GM12878 (cell line): ENCODE data around the gene SMIM22. TPM values are rescaled to one million over a fixed set of nuclear protein-coding genes. Genes with fewer than 3 reads are reported as not detected.

Source experiments
- ATAC-seq: fragments of 200-7000 bp; cut with Tn5 transposase; 3 replicates; pipeline ENCODE4 v1.9.1; 2020; ENCODE audit warnings: mild to moderate bottlenecking, moderate library complexity
- BruUV-seq: library from RNA; stranded (reverse); fragments of 400-500 nt; replicated peaks from 2 replicates; lab custom pipeline; 2021; lab: Mats Ljungman, UMichigan
- CTCF ChIA-PET: fragments of 300-600 bp; sonication (Branson Sonifier 250); formaldehyde crosslinking; extraction: SDS; loops from one replicate; lab custom pipeline; 2021; ENCODE audit warnings: inconsistent platforms; lab: Yijun Ruan, JAX
- POLR2A ChIA-PET: fragments of 350-600 bp; formaldehyde crosslinking; extraction: SDS; loops from one replicate; lab custom pipeline; 2021; ENCODE audit warnings: inconsistent platforms; lab: Charles Lee
- RAD21 ChIA-PET: fragments of 300-600 bp; sonication (Branson Sonifier 250); formaldehyde crosslinking; loops from one replicate; lab custom pipeline; 2023; ENCODE audit warnings: antibody characterized with exemption; ENCODE audit not compliant: unreplicated experiment; lab: Charles Lee
- SMC1A ChIA-PET: fragments of 300-600 bp; sonication (Branson Sonifier 250); formaldehyde crosslinking; loops from one replicate; lab custom pipeline; 2023; ENCODE audit not compliant: unreplicated experiment, uncharacterized antibody; lab: Charles Lee
- DNase-seq: peaks from one replicate; pipeline ENCODE4 v3.0.0-alpha.2; 2011; ENCODE audit warnings: low read depth, low spot score
- FAIRE-seq: peaks from 3 replicates; lab custom pipeline; 2011; peaks lifted over from hg19 to GRCh38; lab: Jason Lieb, UNC
- H2AFZ ChIP-seq: 2 replicates; pipeline ENCODE4 v1.6.0; 2011; ENCODE audit warnings: low read depth, low read length, control low read depth; ENCODE audit not compliant: control insufficient read depth
- H3K27ac ChIP-seq: 2 replicates; pipeline ENCODE4 v1.5.1; 2011; ENCODE audit warnings: control low read depth; ENCODE audit not compliant: control insufficient read depth, insufficient read depth
- H3K27me3 ChIP-seq, 2 experiments: replicated peaks in 1 of 2; 2 replicates each; pipeline versions ENCODE4 v1.6.0 to v1.6.1; 2011; ENCODE audit warnings: low read length in 1 of 2; ENCODE audit not compliant: control insufficient read depth in 2 of 2, insufficient read depth in 2 of 2
- H3K36me3 ChIP-seq, 2 experiments: 2 replicates each; pipeline ENCODE4 v1.5.1; 2011; ENCODE audit warnings: low read length in 1 of 2; ENCODE audit not compliant: control insufficient read depth in 2 of 2, insufficient read depth in 2 of 2
- H3K4me1 ChIP-seq: 2 replicates; pipeline ENCODE4 v1.6.1; 2011; ENCODE audit warnings: mild to moderate bottlenecking, low read length, moderate library complexity, mixed read lengths; ENCODE audit not compliant: control insufficient read depth, insufficient read depth
- H3K4me2 ChIP-seq: 2 replicates; pipeline ENCODE4 v1.6.0; 2011; ENCODE audit warnings: control low read depth; ENCODE audit not compliant: control insufficient read depth, insufficient read depth
- H3K4me3 ChIP-seq: fragments of 200-600 bp; sonication (generic); 2 replicates; pipeline ENCODE4 v1.5.1; 2016
- H3K79me2 ChIP-seq: 2 replicates; pipeline ENCODE4 v1.6.0; 2011; ENCODE audit warnings: low read length; ENCODE audit not compliant: control insufficient read depth, insufficient read depth
- H3K9ac ChIP-seq: 2 replicates; pipeline ENCODE4 v1.8.0; 2011; ENCODE audit warnings: low read length, control low read depth, mixed read lengths; ENCODE audit not compliant: control insufficient read depth, insufficient read depth
- H3K9me3 ChIP-seq: replicated peaks from 3 replicates; pipeline ENCODE4 v1.5.1; 2011; ENCODE audit warnings: mild to moderate bottlenecking, low read length; ENCODE audit not compliant: control insufficient read depth, insufficient read depth
- H4K20me1 ChIP-seq: 2 replicates; pipeline ENCODE4 v1.6.0; 2011; ENCODE audit not compliant: control insufficient read depth, insufficient read depth
- CHD1 ChIP-seq: IDR thresholded peaks from 2 replicates; pipeline ENCODE4 v1.6.1; 2012; ENCODE audit warnings: low read depth, low read length, improper control_type of control experiment
- JUND ChIP-seq: IDR thresholded peaks from 2 replicates; pipeline ENCODE4 v1.6.1; 2012; ENCODE audit warnings: low read depth, mild to moderate bottlenecking, low read length, improper control_type of control experiment, moderate library complexity
- KLF5 ChIP-seq: fragments of 450-650 bp; IDR thresholded peaks from 2 replicates; pipeline ENCODE4 v1.6.1; 2014; ENCODE audit warnings: mild to moderate bottlenecking; ENCODE audit not compliant: partially characterized antibody
- SMC3 ChIP-seq: IDR thresholded peaks from 2 replicates; pipeline ENCODE4 v1.6.1; 2011; ENCODE audit warnings: low read length, improper control_type of control experiment, borderline replicate concordance
- WGBS: methylation state at CpG from one replicate; pipeline ENCODE4 v1.1.6; 2016; ENCODE audit warnings: low lambda C conversion rate; ENCODE audit not compliant: insufficient replicate concordance, insufficient coverage; ENCODE audit errors: missing lambda C conversion rate; 5-methylcytosine and 5-hydroxymethylcytosine counted together
- in situ Hi-C: fragments of 300-500 bp; cut with MboI; formaldehyde crosslinking; loops from 9 replicates; pipeline ENCODE4 v1.14.3; 2018; ENCODE audit warnings: mixed read lengths
- intact Hi-C: fragments of 100-400 bp; cut with micrococcal nuclease; formaldehyde crosslinking; loops from one replicate; pipeline ENCODE4 v1.14.2; 2022; ENCODE audit not compliant: unreplicated experiment
- polyA plus RNA-seq, 11 experiments: library from polyadenylated mRNA; depleted of rRNA in 4 of 11; unstranded in 6 of 11; stranded (reverse) in 5 of 11; fragments of >200 nt; fragmentation: Nextera tagmentation in 4 of 11; fragmentation: Illumina TruSeq in 1 of 11; extraction: Ambion mirVana in 4 of 11; extraction: Trizol in 1 of 11; gene quantifications; 1 replicate in 1 of 11; 2 replicates in 10 of 11; pipeline versions ENCODE4 v1.2.1 to v1.2.3, GENCODE V29; 2011 to 2016; ENCODE audit warnings: inconsistent platforms in 2 of 11, missing spikeins in 2 of 11, low read depth in 1 of 11
- total RNA-seq, 4 experiments: library from RNA; depleted of rRNA in 3 of 4; stranded (reverse); fragments of >200 nt in 3 of 4; fragmentation: Illumina TruSeq in 1 of 4; extraction: Trizol in 1 of 4; gene quantifications; 2 replicates each; pipeline versions ENCODE4 v1.2.1 to v1.2.3, GENCODE V29; 2013 to 2021

SMIM22 gene
- total and polyA plus RNA-seq, 10 of the 15 experiments (the other 5 are each of a cell fraction or from before 2014, with no cell fraction given): 0.83 TPM; not detected in 9

DNA sequence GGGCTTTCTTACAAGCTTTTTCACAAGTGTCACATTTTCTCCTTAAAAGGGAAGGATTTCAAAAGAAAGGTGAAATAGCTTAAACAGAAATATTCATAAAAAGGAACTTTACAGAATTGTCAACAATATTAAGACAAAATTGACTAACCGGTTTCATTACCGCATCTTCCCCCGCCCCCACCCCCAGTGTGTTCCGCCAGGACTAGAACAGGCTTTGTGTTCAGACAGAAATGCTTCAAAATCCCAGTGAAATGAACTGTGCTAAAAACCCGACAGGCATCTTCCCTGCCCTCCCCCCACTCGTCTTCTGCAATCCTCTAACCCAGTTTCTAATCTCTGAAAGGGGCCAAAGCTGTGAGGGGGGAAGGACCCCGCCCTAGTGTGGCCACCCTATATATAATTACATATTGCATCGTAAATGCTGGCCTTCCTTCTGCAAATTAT is 8.3 kb downstream of the SMIM22 start:
- Histone ChIP-seq H3K27ac (no peak overlapping the region), H3K4me1 (peaks cover 20% of the 10 kb centered on the region), H3K79me2 (no peaks in the 10 kb centered on the region), H4K20me1 (no peaks in the 10 kb centered on the region), H3K27me3 (no peaks in the 10 kb centered on the region), H3K4me2 (peak overlapping the region; percentile 78), H3K9ac (no peak overlapping the region), H3K4me3 (peak overlapping the region; percentile 72; the same call in 1 of the 2 replicates), H3K36me3 (peaks cover 3 to 4% of the 10 kb centered on the region in 2 experiments), H3K9me3 (no peaks in the 10 kb centered on the region), H2AFZ (no peak overlapping the region)
- CTCF ChIA-PET: interaction anchor here (0.7 to 1.4 kb wide), 4 partner anchors 15 to 108 kb away, joined by 3 to 5 read pairs (median 3); partner anchors contain the start of genes ANKS3 and DNAAF8
- FAIRE-seq: no peak
- in situ Hi-C loops (no loop called here), intact Hi-C loops (loop anchor here (2.0 to 10.0 kb wide), 4 partner anchors 35 to 189 kb away; partner anchors contain the start of genes ANKS3, DNAAF8, SEC14L5 and UBALD1)
- RAD21 ChIA-PET: interaction anchor here (1.1 to 2.8 kb wide), 2 partner anchors 69 to 108 kb away, joined by 4 to 18 read pairs; partner anchors contain the start of genes ANKS3 and DNAAF8
- DNase-seq: no peak
- WGBS: 73% methylated on average over 8 of the region's 8 CpGs
- SMC1A ChIA-PET: interaction anchor here (1.1 to 2.4 kb wide), 3 partner anchors 9 to 68 kb away, joined by 4 to 11 read pairs (median 5); partner anchors contain the start of gene DNAAF8
- ATAC-seq: no peak
- BruUV-seq: no TSS peak
- POLR2A ChIA-PET: interaction anchor here (0.6 to 1.2 kb wide), 2 partner anchors 21 to 43 kb away, joined by 3 read pairs; no protein-coding TSS in a partner anchor
- TF ChIP-seq JUND (no peak), SMC3 (no peak), CHD1 (no peak), KLF5 (no peak)
